GM13977 (cell line): ENCODE measurements around the gene ATP6AP1.

Experiments used
- DNase-seq: peaks from one replicate; pipeline ENCODE4 v3.0.0; 2012; ENCODE audit warnings: low spot score
- in situ Hi-C: fragments of 300-500 bp; cut with MboI; formaldehyde crosslinking; loops from one replicate; pipeline ENCODE4 v1.12.0; 2022; ENCODE audit warnings: low sequenced_read_pairs, low pct_unique_long_range_greater_than_20kb, mixed read lengths, inconsistent platforms; ENCODE audit not compliant: unreplicated experiment
- TF ChIP-seq, protein P1 (sequence below): IDR thresholded peaks from 2 replicates; pipeline ENCODE4 v1.5.1; 2012; ENCODE audit warnings: mild to moderate bottlenecking, control low read depth; ENCODE audit not compliant: insufficient read depth; ENCODE audit errors: extremely low read depth, missing control alignments

The ATP6AP1 gene, protein sequence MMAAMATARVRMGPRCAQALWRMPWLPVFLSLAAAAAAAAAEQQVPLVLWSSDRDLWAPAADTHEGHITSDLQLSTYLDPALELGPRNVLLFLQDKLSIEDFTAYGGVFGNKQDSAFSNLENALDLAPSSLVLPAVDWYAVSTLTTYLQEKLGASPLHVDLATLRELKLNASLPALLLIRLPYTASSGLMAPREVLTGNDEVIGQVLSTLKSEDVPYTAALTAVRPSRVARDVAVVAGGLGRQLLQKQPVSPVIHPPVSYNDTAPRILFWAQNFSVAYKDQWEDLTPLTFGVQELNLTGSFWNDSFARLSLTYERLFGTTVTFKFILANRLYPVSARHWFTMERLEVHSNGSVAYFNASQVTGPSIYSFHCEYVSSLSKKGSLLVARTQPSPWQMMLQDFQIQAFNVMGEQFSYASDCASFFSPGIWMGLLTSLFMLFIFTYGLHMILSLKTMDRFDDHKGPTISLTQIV

GRCh38 chrX:154428176-154429171 lies at the start of gene ATP6AP1:
Gene ATP6AP1, plus strand, starts transcription at chrX:154428677. Its CDS starts 16 bp downstream, at chrX:154428693.
- TF ChIP-seq, protein P1, sequence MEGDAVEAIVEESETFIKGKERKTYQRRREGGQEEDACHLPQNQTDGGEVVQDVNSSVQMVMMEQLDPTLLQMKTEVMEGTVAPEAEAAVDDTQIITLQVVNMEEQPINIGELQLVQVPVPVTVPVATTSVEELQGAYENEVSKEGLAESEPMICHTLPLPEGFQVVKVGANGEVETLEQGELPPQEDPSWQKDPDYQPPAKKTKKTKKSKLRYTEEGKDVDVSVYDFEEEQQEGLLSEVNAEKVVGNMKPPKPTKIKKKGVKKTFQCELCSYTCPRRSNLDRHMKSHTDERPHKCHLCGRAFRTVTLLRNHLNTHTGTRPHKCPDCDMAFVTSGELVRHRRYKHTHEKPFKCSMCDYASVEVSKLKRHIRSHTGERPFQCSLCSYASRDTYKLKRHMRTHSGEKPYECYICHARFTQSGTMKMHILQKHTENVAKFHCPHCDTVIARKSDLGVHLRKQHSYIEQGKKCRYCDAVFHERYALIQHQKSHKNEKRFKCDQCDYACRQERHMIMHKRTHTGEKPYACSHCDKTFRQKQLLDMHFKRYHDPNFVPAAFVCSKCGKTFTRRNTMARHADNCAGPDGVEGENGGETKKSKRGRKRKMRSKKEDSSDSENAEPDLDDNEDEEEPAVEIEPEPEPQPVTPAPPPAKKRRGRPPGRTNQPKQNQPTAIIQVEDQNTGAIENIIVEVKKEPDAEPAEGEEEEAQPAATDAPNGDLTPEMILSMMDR, result peak; percentile 28
- DNase-seq, result peak; percentile 90
- in situ Hi-C loops, result no loop called here

- DNase-seq, result peak; percentile 94
- TF ChIP-seq, protein P1, result no peak
- in situ Hi-C loops, result no loop called here
Observed at GRCh38 chrX:154378799-154379568, 49.5 kb upstream of the ATP6AP1 start, which contains the start of gene EMD. Gene EMD, plus strand, starts transcription at chrX:154379295. Its CDS starts 190 bp downstream, at chrX:154379485.

GRCh38 chrX:154379569-154379951 lies 48.9 kb upstream of the ATP6AP1 start:
- in situ Hi-C loops, result no loop called here
- TF ChIP-seq, protein P1, result no peak
- no peak for DNase-seq

DNA sequence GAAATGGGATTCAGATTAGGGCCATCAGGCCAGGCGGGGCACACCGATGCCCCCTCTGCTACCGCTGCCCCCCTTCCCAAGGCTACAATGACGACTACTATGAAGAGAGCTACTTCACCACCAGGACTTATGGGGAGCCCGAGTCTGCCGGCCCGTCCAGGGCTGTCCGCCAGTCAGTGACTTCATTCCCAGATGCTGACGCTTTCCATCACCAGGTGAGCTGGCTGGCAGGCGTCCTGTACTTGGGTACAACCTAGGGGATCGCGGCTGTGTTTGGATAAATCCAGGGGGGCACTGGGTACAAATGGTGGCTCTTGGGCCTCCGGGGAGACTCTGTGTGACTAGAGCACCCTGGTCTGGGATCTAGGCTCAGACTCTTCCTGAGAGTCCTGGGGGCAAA lies 48.3 kb upstream of the ATP6AP1 start:
- DNase-seq, result no peak
- in situ Hi-C loops, result no loop called here
- TF ChIP-seq, protein P1, result no peak

- no peak for DNase-seq
- TF ChIP-seq, protein P1, result no peak
- in situ Hi-C loops, result no loop called here
Observed at GRCh38 chrX:154380787-154381186, 47.7 kb upstream of the ATP6AP1 start.

DNA sequence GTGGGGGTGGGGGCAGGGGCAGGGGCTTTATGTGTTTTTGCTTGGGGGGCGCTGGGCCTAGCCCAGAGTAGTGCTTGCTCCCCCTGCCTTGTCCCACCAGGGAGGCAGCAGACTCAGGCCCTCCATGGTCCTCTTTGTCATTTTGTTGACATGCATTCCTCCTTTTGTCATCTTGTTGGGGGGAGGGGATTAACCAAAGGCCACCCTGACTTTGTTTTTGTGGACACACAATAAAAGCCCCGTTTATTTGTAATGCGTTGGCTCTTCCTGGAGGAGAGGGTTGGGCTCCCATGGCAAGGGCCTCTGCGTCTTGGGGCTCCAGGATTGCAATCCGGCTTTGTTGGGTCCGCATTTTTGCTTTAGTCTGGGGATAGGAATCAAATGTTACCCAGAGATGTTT lies 47.2 kb upstream of the ATP6AP1 start:
- TF ChIP-seq, protein P1, result no peak
- no peak for DNase-seq
- in situ Hi-C loops, result no loop called here
